HK-2 (cell line): ENCODE results near the gene MROH2A.
"Not testable (repeated sequence)": the region's sequence is repeated elsewhere in the genome, so short reads cannot be mapped to it uniquely, and the experiment has no call there.

Experiments used
- DNase-seq: peaks from one replicate; pipeline ENCODE4 v3.0.0-alpha.2; 2018; ENCODE audit not compliant: unreplicated experiment

MROH2A gene

GRCh38 chr2:233778030-233778429 is at the start of gene MROH2A:
Gene MROH2A (plus strand): TSS chr2:233778330. CDS start chr2:233779359, 1,029 bp downstream.
- DNase-seq = no peak

- DNase-seq = no peak
These were observed 49.3 kb upstream of the MROH2A start, which contains the start of gene UGT1A3 for GRCh38 chr2:233728723-233729301. Gene UGT1A3 (plus strand): TSS chr2:233729042. CDS start chr2:233729127, 85 bp downstream.

- DNase-seq = not testable (repeated sequence)
These were observed 41.1 kb upstream of the MROH2A start for GRCh38 chr2:233736868-233737653.

GRCh38 chr2:233740870-233741269 is 37.3 kb upstream of the MROH2A start:
- no peak for DNase-seq

GRCh38 chr2:233743464-233744259 is 34.5 kb upstream of the MROH2A start:
- no peak for DNase-seq

- DNase-seq = no peak
These were observed 32.9 kb upstream of the MROH2A start for GRCh38 chr2:233745073-233745755.

GRCh38 chr2:233745838-233746237 is 32.3 kb upstream of the MROH2A start:
- DNase-seq = not testable (repeated sequence)

GRCh38 chr2:233746475-233747282 is 31.5 kb upstream of the MROH2A start:
- DNase-seq = no peak

GRCh38 chr2:233747283-233747544 is 30.9 kb upstream of the MROH2A start:
- no peak for DNase-seq

GRCh38 chr2:233750689-233751088 is 27.4 kb upstream of the MROH2A start:
- DNase-seq = not testable (repeated sequence)

- DNase-seq = not testable (repeated sequence)
These were observed 26.7 kb upstream of the MROH2A start for GRCh38 chr2:233751212-233752009.

- DNase-seq = no peak
These were observed 23.1 kb upstream of the MROH2A start for GRCh38 chr2:233754872-233755611.

GRCh38 chr2:233756429-233757081 is 21.6 kb upstream of the MROH2A start:
- DNase-seq = no peak

- no peak for DNase-seq
These were observed 20.0 kb upstream of the MROH2A start for GRCh38 chr2:233758141-233758540.

GRCh38 chr2:233758849-233759248 is 19.3 kb upstream of the MROH2A start:
- DNase-seq = no peak

GRCh38 chr2:233760043-233760442 is 18.1 kb upstream of the MROH2A start, which contains the start of gene UGT1A1:
Gene UGT1A1 (plus strand): TSS chr2:233760270. CDS start chr2:233760288, 18 bp downstream.
- no peak for DNase-seq

- no peak for DNase-seq
These were observed 16.9 kb upstream of the MROH2A start for GRCh38 chr2:233761040-233761769.

GRCh38 chr2:233764264-233764663 is 13.9 kb upstream of the MROH2A start:
- peak; percentile 4 for DNase-seq
